PC-9 (cell line): ENCODE results near the gene B4GALT3. TPM values are rescaled to one million over a fixed set of nuclear protein-coding genes. Genes with fewer than 3 reads are reported as not detected.

ENCODE experiments used
- BruUV-seq: library from RNA; stranded (reverse); fragments of 400-500 nt; replicated peaks from 2 replicates; lab custom pipeline; 2021; lab: Mats Ljungman, UMichigan
- CTCF ChIA-PET: fragments of 300-600 bp; sonication (Branson Sonifier 250); formaldehyde crosslinking; loops from one replicate; lab custom pipeline; 2022; ENCODE audit warnings: antibody characterized with exemption; lab: Charles Lee
- POLR2A ChIA-PET: fragments of 300-600 bp; sonication (Branson Sonifier 250); formaldehyde crosslinking; loops from one replicate; lab custom pipeline; 2022; ENCODE audit warnings: antibody characterized with exemption; ENCODE audit not compliant: unreplicated experiment; lab: Charles Lee
- DNase-seq, 2 experiments: peaks; one replicate each; pipeline versions ENCODE4 v3.0.0 to v3.0.0-alpha.2; 2015 to 2022; ENCODE audit warnings: mixed read lengths in 1 of 2
- H2AFZ ChIP-seq: fragments of 200-600 bp; sonication (generic); 2 replicates; pipeline ENCODE4 v1.8.1; 2017; ENCODE audit warnings: antibody characterized with exemption
- H3F3A ChIP-seq: fragments of 200-600 bp; sonication (generic); 2 replicates; pipeline ENCODE4 v1.8.1; 2017; ENCODE audit warnings: antibody characterized with exemption, mild to moderate bottlenecking, low read depth; ENCODE audit not compliant: insufficient read depth
- H3K27ac ChIP-seq: fragments of 200-600 bp; sonication (generic); 2 replicates; pipeline ENCODE4 v1.6.1; 2016; ENCODE audit warnings: mixed run types
- H3K27me3 ChIP-seq: fragments of 200-600 bp; sonication (generic); 2 replicates; pipeline ENCODE4 v1.6.1; 2016; ENCODE audit warnings: low read depth, mixed run types; ENCODE audit not compliant: insufficient read depth
- H3K36me3 ChIP-seq: fragments of 200-600 bp; sonication (generic); 2 replicates; pipeline ENCODE4 v1.6.1; 2016; ENCODE audit warnings: low read depth, mixed run types
- H3K4me1 ChIP-seq: fragments of 200-600 bp; sonication (generic); replicated peaks from 2 replicates; pipeline ENCODE4 v1.6.1; 2016; ENCODE audit warnings: mixed run types; ENCODE audit not compliant: insufficient read depth
- H3K4me2 ChIP-seq: fragments of 200-600 bp; sonication (generic); 2 replicates; pipeline ENCODE4 v1.6.1; 2017; ENCODE audit warnings: mixed run types
- H3K4me3 ChIP-seq: fragments of 200-600 bp; sonication (generic); 2 replicates; pipeline ENCODE4 v1.6.1; 2016; ENCODE audit warnings: mixed run types
- H3K79me2 ChIP-seq: fragments of 200-600 bp; sonication (generic); 2 replicates; pipeline ENCODE4 v1.6.1; 2017; ENCODE audit warnings: low read depth, mixed run types
- H3K9me2 ChIP-seq: fragments of 200-600 bp; sonication (generic); 2 replicates; pipeline ENCODE4 v1.8.1; 2017; ENCODE audit warnings: mild to moderate bottlenecking; ENCODE audit not compliant: insufficient read depth
- H3K9me3 ChIP-seq: fragments of 200-600 bp; sonication (generic); 2 replicates; pipeline ENCODE4 v1.8.1; 2016; ENCODE audit warnings: low read depth; ENCODE audit not compliant: insufficient read depth
- H4K20me1 ChIP-seq: fragments of 200-600 bp; sonication (generic); 2 replicates; pipeline ENCODE4 v1.8.1; 2017; ENCODE audit not compliant: insufficient read depth
- CTCF ChIP-seq: fragments of 200-600 bp; sonication (generic); conservative IDR thresholded peaks from 2 replicates; pipeline ENCODE4 v1.6.1; 2017; ENCODE audit warnings: mixed run types, antibody characterized with exemption, mild to moderate bottlenecking, moderate library complexity
- EZH2 ChIP-seq: fragments of 200-600 bp; sonication (generic); IDR thresholded peaks from 2 replicates; pipeline ENCODE4 v1.8.0; 2017; ENCODE audit warnings: antibody characterized with exemption, low read depth
- intact Hi-C: fragments of 100-400 bp; cut with micrococcal nuclease; formaldehyde crosslinking; loops from one replicate; pipeline ENCODE4 v1.10.0; 2022; ENCODE audit not compliant: unreplicated experiment
- total RNA-seq: library from RNA; stranded (reverse); gene quantifications from 2 replicates; pipeline ENCODE4 v1.2.3, GENCODE V29; 2021

Gene B4GALT3
- total RNA-seq, 1 experiment from 2014 or later, result 35.5 TPM

- no TSS peak for BruUV-seq
- Histone ChIP-seq H2AFZ (no peak overlapping the region), H3K36me3 (peaks cover 9% of the 10 kb centered on the region), H3K4me1 (peaks cover 7% of the 10 kb centered on the region; the same call in 1 of the 2 replicates), H3K9me2 (no peaks in the 10 kb centered on the region), H3K4me2 (no peak overlapping the region), H4K20me1 (no peaks in the 10 kb centered on the region), H3K27me3 (no peaks in the 10 kb centered on the region), H3F3A (peaks cover 5% of the 10 kb centered on the region; the same call in 1 of the 2 replicates), H3K27ac (peak overlapping the region; percentile 39), H3K4me3 (no peak overlapping the region), H3K9me3 (no peaks in the 10 kb centered on the region), H3K79me2 (no peaks in the 10 kb centered on the region)
- DNase-seq, result no peak
- ChIA-PET POLR2A (interaction anchor here (1.0 kb wide), 1 partner anchor 8 kb away, joined by 11 read pairs; no protein-coding TSS in a partner anchor), CTCF (no interaction called here)
- intact Hi-C loops, result no loop called here
- TF ChIP-seq CTCF, result no peak
- TF ChIP-seq EZH2, result no peak
Measured at GRCh38 chr1:161216945-161217712, 39.8 kb upstream of the B4GALT3 start.

- H3K9me3 ChIP-seq, result no peaks in the 10 kb centered on the region
- H3F3A ChIP-seq, result peaks cover 5% of the 10 kb centered on the region; the same call in 1 of the 2 replicates
- intact Hi-C loops, result no loop called here
- H3K9me2 ChIP-seq, result no peaks in the 10 kb centered on the region
- H2AFZ ChIP-seq, result no peak within 1 kb of the TSS
- no peak within 1 kb of the TSS for H3K27ac ChIP-seq
- BruUV-seq, result no TSS peak
- H3K79me2 ChIP-seq, result no peaks in the 10 kb centered on the region
- POLR2A ChIA-PET, result interaction anchor here (0.5 to 0.6 kb wide), 2 partner anchors 1405 to 1953 kb away, joined by 3 to 7 read pairs; no protein-coding TSS in a partner anchor
- CTCF ChIA-PET, result no interaction called here
- no peak for DNase-seq
- no peaks in the 10 kb centered on the region for H3K27me3 ChIP-seq
- H3K36me3 ChIP-seq, result peaks cover 20% of the 10 kb centered on the region
- H3K4me3 ChIP-seq, result no peak within 1 kb of the TSS
- TF ChIP-seq EZH2 (no peak), CTCF (no peak)
- H4K20me1 ChIP-seq, result no peaks in the 10 kb centered on the region
- H3K4me2 ChIP-seq, result no peak within 1 kb of the TSS
- peaks cover 7% of the 10 kb centered on the region; the same call in 1 of the 2 replicates for H3K4me1 ChIP-seq
Measured at GRCh38 chr1:161215076-161215475, 37.8 kb upstream of the B4GALT3 start, which contains the start of gene FCER1G. Gene FCER1G, plus strand, starts transcription at chr1:161215295. Its CDS starts 27 bp downstream, at chr1:161215322.

GRCh38 chr1:161214369-161214768 lies 37.1 kb upstream of the B4GALT3 start:
- no peaks in the 10 kb centered on the region for H3K9me2 ChIP-seq
- H3K9me3 ChIP-seq, result no peaks in the 10 kb centered on the region
- peaks cover 23% of the 10 kb centered on the region for H3K36me3 ChIP-seq
- H4K20me1 ChIP-seq, result no peaks in the 10 kb centered on the region
- no peak overlapping the region for H3K4me2 ChIP-seq
- peaks cover 7% of the 10 kb centered on the region; the same call in 1 of the 2 replicates for H3F3A ChIP-seq
- H3K4me3 ChIP-seq, result no peak overlapping the region
- ChIA-PET POLR2A (no interaction called here), CTCF (no interaction called here)
- DNase-seq, result no peak
- no peaks in the 10 kb centered on the region for H3K79me2 ChIP-seq
- intact Hi-C loops, result loop anchor here (5.0 kb wide), 2 partner anchors 168 to 523 kb away; no protein-coding TSS in a partner anchor
- H3K27ac ChIP-seq, result no peak overlapping the region
- H2AFZ ChIP-seq, result no peak overlapping the region
- BruUV-seq, result no TSS peak
- no peak for TF ChIP-seq EZH2
- TF ChIP-seq CTCF, result no peak
- peaks cover 7% of the 10 kb centered on the region; the same call in 1 of the 2 replicates for H3K4me1 ChIP-seq
- no peaks in the 10 kb centered on the region for H3K27me3 ChIP-seq
